ENCODE measurements around the gene CHPF2. TPM values are rescaled to one million over a fixed set of nuclear protein-coding genes. Genes with fewer than 3 reads are reported as not detected.

CHPF2 gene
- total RNA-seq, 1 donor from 2014 or later, result 17.3 TPM

DNA sequence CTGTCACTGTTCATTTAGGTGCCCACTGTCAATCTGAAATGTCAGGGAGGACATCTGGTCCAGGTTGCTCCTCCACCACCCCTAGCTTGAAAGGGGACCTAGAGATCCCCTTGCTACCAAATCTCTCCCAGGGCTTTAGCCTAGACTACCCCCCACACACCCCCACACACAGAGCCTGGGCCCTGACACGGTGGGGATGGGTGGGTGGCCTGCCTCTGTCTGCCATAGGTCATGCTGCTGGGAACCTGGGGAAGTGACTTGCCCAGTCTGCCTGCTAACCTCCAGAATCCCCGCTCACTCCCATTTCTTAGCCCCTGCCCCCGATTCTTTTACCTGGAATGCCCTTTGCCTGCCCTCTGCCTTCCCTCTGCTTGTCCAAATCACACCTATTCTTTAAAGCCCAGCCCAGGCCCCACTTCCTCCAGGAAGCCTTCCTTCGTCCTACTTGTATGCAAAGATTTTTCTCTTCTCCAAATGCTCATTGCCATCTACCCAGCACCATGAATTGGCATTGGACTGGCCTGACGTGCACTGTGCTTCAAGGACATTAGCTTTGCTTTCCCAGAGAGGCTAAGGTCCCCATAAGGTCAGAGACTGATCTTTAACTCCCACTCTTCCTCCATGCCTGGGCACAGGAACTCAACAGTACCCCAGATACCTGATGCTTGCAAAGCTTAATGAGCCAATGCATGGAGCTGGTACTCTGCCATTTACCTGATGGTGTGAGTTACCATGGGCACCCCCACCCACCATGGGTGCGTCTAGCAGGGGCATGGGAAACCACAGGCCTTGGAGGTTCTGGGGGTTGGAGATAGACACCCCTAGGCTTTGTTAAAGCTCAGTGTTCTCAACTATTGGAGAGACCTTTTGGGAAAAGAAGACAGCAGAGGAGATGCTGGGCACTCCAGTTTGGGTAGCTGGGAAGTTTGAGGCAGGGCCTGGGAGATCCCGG lies 18.2 kb downstream of the CHPF2 start:
- TF ChIP-seq, protein P1, sequence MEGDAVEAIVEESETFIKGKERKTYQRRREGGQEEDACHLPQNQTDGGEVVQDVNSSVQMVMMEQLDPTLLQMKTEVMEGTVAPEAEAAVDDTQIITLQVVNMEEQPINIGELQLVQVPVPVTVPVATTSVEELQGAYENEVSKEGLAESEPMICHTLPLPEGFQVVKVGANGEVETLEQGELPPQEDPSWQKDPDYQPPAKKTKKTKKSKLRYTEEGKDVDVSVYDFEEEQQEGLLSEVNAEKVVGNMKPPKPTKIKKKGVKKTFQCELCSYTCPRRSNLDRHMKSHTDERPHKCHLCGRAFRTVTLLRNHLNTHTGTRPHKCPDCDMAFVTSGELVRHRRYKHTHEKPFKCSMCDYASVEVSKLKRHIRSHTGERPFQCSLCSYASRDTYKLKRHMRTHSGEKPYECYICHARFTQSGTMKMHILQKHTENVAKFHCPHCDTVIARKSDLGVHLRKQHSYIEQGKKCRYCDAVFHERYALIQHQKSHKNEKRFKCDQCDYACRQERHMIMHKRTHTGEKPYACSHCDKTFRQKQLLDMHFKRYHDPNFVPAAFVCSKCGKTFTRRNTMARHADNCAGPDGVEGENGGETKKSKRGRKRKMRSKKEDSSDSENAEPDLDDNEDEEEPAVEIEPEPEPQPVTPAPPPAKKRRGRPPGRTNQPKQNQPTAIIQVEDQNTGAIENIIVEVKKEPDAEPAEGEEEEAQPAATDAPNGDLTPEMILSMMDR (IDR thresholded peaks at IDR 0.05; ENCODE audit: borderline replicate concordance), result no peak
- Histone ChIP-seq H3K27ac (replicated peaks) (peak overlapping the region; percentile 99), H3K4me1 (peaks cover 91% of the 10 kb centered on the region), H3K36me3 (no peaks in the 10 kb centered on the region), H3K27me3 (ENCODE audit: low read depth) (peaks cover 33% of the 10 kb centered on the region), H3K9me3 (replicated peaks) (no peaks in the 10 kb centered on the region), H3K4me3 (peak overlapping the region; percentile 84)
- intact Hi-C loops (cut with micrococcal nuclease), result no loop called here
- DNase-seq, result no peak

DNA sequence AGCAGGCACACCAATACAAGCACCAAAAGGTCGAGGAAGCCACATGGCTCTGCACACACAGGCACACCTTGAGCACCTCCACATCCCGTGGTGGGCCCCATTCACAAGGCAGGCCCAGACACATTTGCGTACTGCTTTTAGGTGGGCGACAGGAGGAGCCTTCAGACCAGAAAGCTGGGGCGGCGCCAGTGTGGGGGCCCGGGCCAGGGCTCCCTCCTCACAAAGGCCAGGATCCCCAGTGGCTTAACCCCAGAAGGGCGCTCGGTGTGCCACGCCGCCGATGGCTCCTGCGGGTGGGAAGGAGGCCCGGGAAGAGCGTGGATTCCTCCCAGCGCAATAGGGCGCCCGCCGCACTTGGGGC lies 19.0 kb downstream of the CHPF2 start:
- Histone ChIP-seq H3K9me3 (replicated peaks) (no peaks in the 10 kb centered on the region), H3K4me1 (peaks cover 82% of the 10 kb centered on the region), H3K27ac (replicated peaks) (peak overlapping the region; percentile 99), H3K4me3 (peak overlapping the region; percentile 84), H3K27me3 (ENCODE audit: low read depth) (peaks cover 26% of the 10 kb centered on the region), H3K36me3 (no peaks in the 10 kb centered on the region)
- intact Hi-C loops (cut with micrococcal nuclease), result no loop called here
- peak; percentile 56 for DNase-seq
- TF ChIP-seq, protein P1 (IDR thresholded peaks at IDR 0.05; ENCODE audit: borderline replicate concordance), result no peak

DNA sequence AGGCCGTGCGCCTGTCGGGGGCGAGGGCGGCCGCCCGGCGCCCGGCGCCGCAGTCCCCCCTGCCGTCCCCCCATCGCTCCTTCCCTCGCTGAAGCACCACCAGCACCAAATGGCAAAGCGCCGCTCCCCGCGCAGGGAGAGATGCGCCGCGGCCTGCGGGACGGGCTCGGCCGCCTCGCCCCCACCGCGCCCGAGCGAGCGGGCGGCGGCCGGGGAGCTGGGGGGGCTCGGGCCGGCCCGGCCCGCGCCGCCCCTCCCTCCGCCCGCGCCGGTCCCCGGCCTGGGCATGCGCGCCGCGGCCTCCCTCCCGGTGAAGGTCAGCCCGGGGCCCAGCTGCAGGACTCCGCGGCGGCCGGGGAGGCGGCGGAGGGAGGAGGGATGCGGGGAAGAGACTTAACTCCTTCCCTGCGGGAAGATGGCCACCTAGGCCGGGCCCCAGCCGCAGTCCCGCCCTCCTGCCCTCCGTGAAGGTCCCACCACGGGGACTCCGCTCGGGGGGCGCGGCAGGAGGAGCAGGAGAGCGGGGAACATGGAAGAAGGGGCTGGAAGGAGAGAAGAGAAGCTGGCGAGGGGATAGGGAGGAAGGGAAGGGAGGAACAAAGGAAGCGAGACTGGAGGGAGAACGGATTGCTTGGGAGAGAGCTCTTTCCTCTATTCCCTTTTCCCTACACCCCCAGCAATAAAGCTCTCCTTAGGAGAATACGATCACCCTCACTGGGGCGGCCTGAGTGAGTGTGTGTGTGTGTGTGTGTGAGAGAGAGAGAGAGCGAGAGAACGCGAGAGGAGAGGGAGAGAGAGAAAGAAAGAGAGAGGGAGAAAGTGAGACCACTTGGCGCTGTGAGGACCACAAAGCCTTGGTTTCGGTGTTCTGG lies 19.6 kb downstream of the CHPF2 start:
- H3K4me3 ChIP-seq, result peak overlapping the region; percentile 84
- H3K9me3 ChIP-seq (replicated peaks), result no peaks in the 10 kb centered on the region
- H3K27ac ChIP-seq (replicated peaks), result peak overlapping the region; percentile 99
- H3K27me3 ChIP-seq (ENCODE audit: low read depth), result peaks cover 19% of the 10 kb centered on the region
- TF ChIP-seq, protein P1 (IDR thresholded peaks at IDR 0.05; ENCODE audit: borderline replicate concordance), result no peak
- DNase-seq, result peak; percentile 86
- intact Hi-C loops (cut with micrococcal nuclease), result no loop called here
- H3K4me1 ChIP-seq, result peaks cover 76% of the 10 kb centered on the region
- no peaks in the 10 kb centered on the region for H3K36me3 ChIP-seq

DNA sequence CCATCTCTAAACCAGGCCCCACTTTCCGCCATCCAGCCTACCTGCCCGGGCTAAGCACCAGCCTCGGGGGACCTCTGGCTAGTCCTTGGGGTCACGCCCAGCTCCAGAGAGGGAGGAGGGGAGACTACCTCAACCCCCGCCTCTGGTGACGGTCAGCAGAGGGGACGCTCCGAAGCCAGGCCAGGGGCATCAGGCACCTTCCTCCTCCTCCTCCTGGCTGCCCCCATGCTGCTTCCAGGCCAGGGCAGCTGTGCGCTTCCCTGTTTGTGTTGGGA lies 20.2 kb downstream of the CHPF2 start:
- DNase-seq, result no peak
- peaks cover 17% of the 10 kb centered on the region for H3K27me3 ChIP-seq (ENCODE audit: low read depth)
- H3K4me3 ChIP-seq, result peak overlapping the region; percentile 84
- H3K4me1 ChIP-seq, result peaks cover 70% of the 10 kb centered on the region
- TF ChIP-seq, protein P1 (IDR thresholded peaks at IDR 0.05; ENCODE audit: borderline replicate concordance), result no peak
- no peaks in the 10 kb centered on the region for H3K9me3 ChIP-seq (replicated peaks)
- intact Hi-C loops (cut with micrococcal nuclease), result no loop called here
- peak overlapping the region; percentile 99 for H3K27ac ChIP-seq (replicated peaks)
- H3K36me3 ChIP-seq, result no peaks in the 10 kb centered on the region

DNA sequence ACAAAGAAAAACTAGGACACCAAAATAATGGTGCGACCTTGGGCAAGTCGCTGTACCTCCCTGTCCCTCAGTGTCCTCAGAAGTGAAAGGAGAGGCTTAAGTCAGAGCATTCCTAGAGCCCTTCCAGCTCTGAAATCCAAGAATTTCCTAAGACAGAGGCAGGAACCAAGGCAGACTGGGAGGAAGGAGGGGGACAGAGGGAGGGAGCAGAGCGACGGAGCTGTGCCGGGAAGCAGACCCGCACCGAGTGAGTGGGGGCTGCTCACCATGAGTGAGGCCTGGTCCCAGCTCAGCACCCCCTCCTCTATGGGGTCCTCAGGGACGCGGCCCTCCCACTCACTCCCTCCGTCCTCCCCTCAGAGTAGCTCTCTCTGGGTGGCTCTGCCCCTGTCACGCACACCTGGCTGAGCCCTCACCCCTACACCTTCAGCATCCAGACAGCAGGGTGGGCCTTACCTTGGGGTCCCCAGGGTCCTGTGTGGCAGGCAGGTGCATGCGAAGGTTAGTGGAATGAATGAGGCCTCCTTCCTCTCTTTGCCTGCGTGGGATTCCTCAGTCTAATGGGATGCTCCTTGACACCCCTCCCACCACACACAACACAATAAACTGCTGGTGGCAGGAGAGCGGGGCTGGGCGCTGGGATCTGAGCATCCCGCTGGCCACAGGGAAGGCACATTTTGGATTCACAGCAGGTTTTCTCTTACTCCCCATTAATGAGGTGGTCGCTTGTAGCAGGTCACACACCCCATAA lies 20.9 kb downstream of the CHPF2 start:
- no peak for DNase-seq
- H3K27me3 ChIP-seq (ENCODE audit: low read depth), result peaks cover 17% of the 10 kb centered on the region
- no peaks in the 10 kb centered on the region for H3K36me3 ChIP-seq
- peak overlapping the region; percentile 84 for H3K4me3 ChIP-seq
- intact Hi-C loops (cut with micrococcal nuclease), result no loop called here
- peaks cover 64% of the 10 kb centered on the region for H3K4me1 ChIP-seq
- TF ChIP-seq, protein P1 (IDR thresholded peaks at IDR 0.05; ENCODE audit: borderline replicate concordance), result no peak
- no peaks in the 10 kb centered on the region for H3K9me3 ChIP-seq (replicated peaks)
- H3K27ac ChIP-seq (replicated peaks), result peak overlapping the region; percentile 99
